ENCODE results near the gene CDHR5.

DNA sequence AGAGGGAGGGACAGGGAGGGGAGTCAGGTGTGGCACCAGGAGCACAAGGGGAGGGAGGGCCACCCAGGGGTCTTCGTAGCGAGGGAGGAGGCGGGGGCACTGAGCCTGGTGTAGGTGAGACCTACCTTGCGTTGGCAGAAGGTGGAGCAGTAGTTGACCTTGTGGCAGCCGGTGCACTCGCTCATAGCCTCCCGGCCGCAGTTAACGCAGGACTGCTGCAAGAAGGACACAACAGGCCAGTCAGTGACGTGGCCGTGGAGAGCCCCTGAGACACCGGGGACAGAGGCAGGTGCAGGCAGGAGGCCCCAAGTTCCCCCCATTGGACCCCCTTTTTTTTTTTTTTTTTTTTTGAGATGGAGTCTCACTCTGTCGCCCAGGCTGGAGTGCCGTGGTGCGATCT is 29.1 kb upstream of the CDHR5 start:
- no peak for TF ChIP-seq CTCF (IDR thresholded peaks at IDR 0.05)
- TF ChIP-seq POLR2A (IDR thresholded peaks at IDR 0.05) = no peak
